T-helper 17 cell (primary cell): ENCODE measurements around the gene RGCC. TPM values are rescaled to one million over a fixed set of nuclear protein-coding genes. Genes with fewer than 3 reads are reported as not detected.

Source experiments
- ATAC-seq: fragments of 150-1000 bp; cut with Tn5 transposase; 2 replicates; pipeline ENCODE4 v1.10.0; 2021; ENCODE audit warnings: mild to moderate bottlenecking, moderate library complexity
- DNase-seq, 3 donors: peaks; one replicate each; pipeline versions ENCODE4 v3.0.0 to v3.0.0-alpha.2; 2020 to 2021
- H3K9me3 ChIP-seq: one replicate; pipeline ENCODE4 v1.7.0; 2013; ENCODE audit warnings: low read length, mild to moderate bottlenecking; ENCODE audit not compliant: control insufficient read depth, poor library complexity, severe bottlenecking
- H3K27ac Mint-ChIP-seq: one replicate; pipeline ENCODE4 v1.8.0; 2022; ENCODE audit warnings: mild to moderate bottlenecking, moderate library complexity, mixed read lengths
- H3K27me3 Mint-ChIP-seq: one replicate; pipeline ENCODE4 v1.8.0; 2022; ENCODE audit warnings: mixed read lengths
- H3K36me3 Mint-ChIP-seq: one replicate; pipeline ENCODE4 v1.8.0; 2022; ENCODE audit warnings: low read depth, mixed read lengths
- H3K4me1 Mint-ChIP-seq: one replicate; pipeline ENCODE4 v1.8.0; 2022; ENCODE audit warnings: mild to moderate bottlenecking, mixed read lengths
- H3K4me3 Mint-ChIP-seq: one replicate; pipeline ENCODE4 v1.8.0; 2022; ENCODE audit warnings: mild to moderate bottlenecking, moderate library complexity, mixed read lengths
- total RNA-seq, 4 donors: library from RNA in 2 of 4; stranded (reverse) in 2 of 4; gene quantifications; one replicate each; pipeline ENCODE4 v1.2.3 and lab custom pipeline; 2022 to 2026

RGCC gene
- total RNA-seq, 2 donors from 2014 or later: 283 to 548 TPM

DNA sequence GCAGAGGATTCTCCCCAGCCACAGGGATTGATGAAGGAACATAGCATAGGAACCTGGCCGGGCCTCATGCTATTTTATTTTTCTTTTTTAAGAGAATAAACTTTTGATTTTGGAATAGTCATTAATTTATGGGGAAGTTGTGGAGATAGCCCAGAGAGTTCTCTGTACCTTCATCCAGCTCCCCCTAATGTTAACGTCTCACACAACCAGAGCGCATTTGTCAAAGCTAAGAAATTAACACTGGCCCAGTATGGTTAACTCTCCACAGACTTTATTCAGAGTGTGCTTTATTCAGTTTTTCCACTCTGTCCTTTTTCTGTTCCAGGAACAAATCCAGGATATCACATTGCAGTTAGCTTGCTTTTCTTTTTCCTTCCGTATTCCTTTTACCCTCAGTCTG, 59.4 kb downstream of the RGCC start:
- Mint-ChIP-seq H3K4me1 (no peaks in the 10 kb centered on the region), H3K36me3 (no peaks in the 10 kb centered on the region), H3K4me3 (no peak overlapping the region), H3K27ac (no peak overlapping the region), H3K27me3 (no peaks in the 10 kb centered on the region)
- ATAC-seq (no peak), DNase-seq (no peak)
- no peaks in the 10 kb centered on the region for H3K9me3 ChIP-seq

DNA sequence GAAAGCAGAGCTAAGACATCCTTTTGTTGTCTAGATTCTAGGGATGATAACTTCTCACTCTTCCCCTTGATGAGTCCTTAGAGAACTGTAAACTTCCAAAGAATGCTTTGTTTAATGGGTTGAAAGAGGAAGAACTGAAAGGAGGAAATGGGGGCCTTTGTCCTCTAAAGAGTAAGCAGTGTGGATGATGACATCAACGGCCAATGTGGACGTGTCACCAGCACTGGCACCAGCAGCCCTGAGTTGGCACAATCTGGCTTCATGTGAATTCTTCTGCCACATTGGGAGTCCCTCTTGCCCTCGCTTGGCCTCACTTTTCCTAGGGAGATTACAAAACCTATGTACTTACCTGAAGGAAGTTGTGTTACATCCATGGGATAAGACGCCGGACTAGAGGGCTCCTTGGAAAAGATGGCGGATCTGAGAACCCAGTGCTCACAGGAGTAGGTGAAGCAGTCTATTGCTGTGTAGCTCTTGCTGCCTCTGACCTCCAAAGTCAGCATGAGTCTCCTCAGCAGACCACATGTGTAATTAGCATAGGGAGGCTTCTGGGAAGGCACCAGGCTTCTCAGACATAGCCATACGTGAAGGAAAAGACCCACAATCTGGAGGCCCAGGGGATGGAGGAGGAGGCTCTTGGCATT, 62.8 kb downstream of the RGCC start:
- Mint-ChIP-seq H3K36me3 (peaks cover 1% of the 10 kb centered on the region), H3K4me3 (no peak overlapping the region), H3K4me1 (no peaks in the 10 kb centered on the region), H3K27ac (no peak overlapping the region), H3K27me3 (no peaks in the 10 kb centered on the region)
- no peak for ATAC-seq
- no peaks in the 10 kb centered on the region for H3K9me3 ChIP-seq
- no peak for DNase-seq

Other genes with a start within 250 kb of the RGCC start
- 10 to 100 TPM; 13.8 to 17.7 TPM for gene MTRF1, start 194.0 kb upstream of the RGCC start, total RNA-seq
- gene NAA16, start 146.3 kb upstream of the RGCC start, total RNA-seq: 10 to 100 TPM; 38.3 to 41.5 TPM